Measurements from ENCODE around the gene PTCSC3. TPM values are rescaled to one million over a fixed set of nuclear protein-coding genes. Genes with fewer than 3 reads are reported as not detected.

Gene PTCSC3
- total RNA-seq, 4 donors from 2014 or later = not detected

DNA sequence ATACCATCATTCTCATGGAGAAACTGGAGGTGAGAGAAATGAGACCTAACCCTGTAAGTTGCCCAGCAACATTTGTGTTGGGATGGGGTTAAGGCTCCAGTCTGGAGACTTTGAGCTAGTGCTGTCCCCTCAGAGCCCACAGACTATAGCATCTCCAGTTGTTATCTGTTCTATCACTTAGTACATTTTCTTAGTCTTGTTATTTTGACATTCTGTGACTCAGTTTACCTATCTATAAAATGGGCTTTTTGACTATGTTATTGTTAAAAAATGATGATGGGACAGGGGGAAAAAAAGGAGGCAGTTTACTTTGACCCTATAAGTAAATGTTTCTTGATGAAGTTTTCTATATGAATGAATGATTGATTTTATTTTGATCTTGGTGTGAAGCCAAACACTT is 45.8 kb upstream of the PTCSC3 start:
- Histone ChIP-seq H3K27ac (no peak overlapping the region), H3K27me3 (no peaks in the 10 kb centered on the region), H3K4me1 (no peaks in the 10 kb centered on the region), H3K9me3 (no peaks in the 10 kb centered on the region), H3K36me3 (no peaks in the 10 kb centered on the region), H3K4me3 (no peak overlapping the region)
- TF ChIP-seq, protein P1, sequence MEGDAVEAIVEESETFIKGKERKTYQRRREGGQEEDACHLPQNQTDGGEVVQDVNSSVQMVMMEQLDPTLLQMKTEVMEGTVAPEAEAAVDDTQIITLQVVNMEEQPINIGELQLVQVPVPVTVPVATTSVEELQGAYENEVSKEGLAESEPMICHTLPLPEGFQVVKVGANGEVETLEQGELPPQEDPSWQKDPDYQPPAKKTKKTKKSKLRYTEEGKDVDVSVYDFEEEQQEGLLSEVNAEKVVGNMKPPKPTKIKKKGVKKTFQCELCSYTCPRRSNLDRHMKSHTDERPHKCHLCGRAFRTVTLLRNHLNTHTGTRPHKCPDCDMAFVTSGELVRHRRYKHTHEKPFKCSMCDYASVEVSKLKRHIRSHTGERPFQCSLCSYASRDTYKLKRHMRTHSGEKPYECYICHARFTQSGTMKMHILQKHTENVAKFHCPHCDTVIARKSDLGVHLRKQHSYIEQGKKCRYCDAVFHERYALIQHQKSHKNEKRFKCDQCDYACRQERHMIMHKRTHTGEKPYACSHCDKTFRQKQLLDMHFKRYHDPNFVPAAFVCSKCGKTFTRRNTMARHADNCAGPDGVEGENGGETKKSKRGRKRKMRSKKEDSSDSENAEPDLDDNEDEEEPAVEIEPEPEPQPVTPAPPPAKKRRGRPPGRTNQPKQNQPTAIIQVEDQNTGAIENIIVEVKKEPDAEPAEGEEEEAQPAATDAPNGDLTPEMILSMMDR (IDR thresholded peaks at IDR 0.05) = no peak
- TF ChIP-seq POLR2A (IDR thresholded peaks at IDR 0.05) = no peak
- no peak for TF ChIP-seq EP300 (IDR thresholded peaks at IDR 0.05)
- TF ChIP-seq POLR2AphosphoS5 (IDR thresholded peaks at IDR 0.05) = no peak
- no peak for DNase-seq (ENCODE audit: low spot score in 2 of 2)

DNA sequence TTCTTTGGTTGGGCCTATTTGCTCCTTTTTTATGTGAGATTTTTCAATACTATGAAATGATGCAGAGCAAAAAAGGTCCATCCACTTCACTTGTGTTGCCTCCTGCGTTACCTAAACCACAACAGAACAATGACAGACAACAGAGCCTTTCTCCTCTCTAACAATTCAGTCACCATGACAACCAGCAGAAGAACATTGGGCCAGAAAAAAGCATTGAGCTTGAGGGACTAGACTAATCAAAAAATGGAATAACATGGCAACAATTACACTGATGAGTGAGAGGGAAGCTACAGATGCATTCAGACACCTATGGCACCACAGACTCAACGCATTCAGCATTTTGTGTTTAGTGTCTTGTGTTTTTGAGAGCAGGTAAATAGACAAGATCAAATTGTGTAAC is 44.6 kb upstream of the PTCSC3 start:
- Histone ChIP-seq H3K9me3 (no peaks in the 10 kb centered on the region), H3K27me3 (no peaks in the 10 kb centered on the region), H3K27ac (no peak overlapping the region), H3K36me3 (no peaks in the 10 kb centered on the region), H3K4me3 (no peak overlapping the region), H3K4me1 (no peaks in the 10 kb centered on the region)
- 62% methylated on average over 2 of the region's 2 CpGs for whole genome bisulfite sequencing
- TF ChIP-seq POLR2AphosphoS5 (IDR thresholded peaks at IDR 0.05) (no peak), POLR2A (IDR thresholded peaks at IDR 0.05) (no peak), EP300 (IDR thresholded peaks at IDR 0.05) (no peak)
- TF ChIP-seq, protein P1 (IDR thresholded peaks at IDR 0.05) = no peak
- no peak for DNase-seq (ENCODE audit: low spot score in 2 of 2)

DNA sequence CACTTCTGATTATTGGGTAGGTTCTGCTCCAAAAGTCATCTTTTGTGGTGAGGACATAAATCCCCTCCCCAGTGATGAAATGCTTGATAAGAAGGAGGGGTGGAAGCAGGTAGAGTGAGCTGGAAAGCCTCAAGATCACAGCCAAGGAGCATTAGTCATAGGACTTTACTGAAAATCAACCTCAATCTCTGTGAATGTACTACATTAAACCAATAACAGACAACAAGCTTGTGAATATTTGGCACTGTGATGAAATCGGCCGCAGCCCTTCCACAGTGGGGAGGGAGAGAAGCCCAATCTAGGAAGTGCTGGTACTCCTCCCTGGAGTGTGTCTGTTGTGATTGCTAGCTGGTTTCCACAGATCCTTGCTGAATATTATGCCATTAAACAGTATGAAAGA is 41.2 kb upstream of the PTCSC3 start:
- WGBS = 41% methylated on average over 2 of the region's 2 CpGs
- Histone ChIP-seq H3K9me3 (no peaks in the 10 kb centered on the region), H3K4me3 (no peak overlapping the region), H3K27ac (no peak overlapping the region), H3K4me1 (no peaks in the 10 kb centered on the region), H3K36me3 (no peaks in the 10 kb centered on the region), H3K27me3 (no peaks in the 10 kb centered on the region)
- no peak for DNase-seq (ENCODE audit: low spot score in 2 of 2)
- TF ChIP-seq, protein P1 (IDR thresholded peaks at IDR 0.05) = no peak
- no peak for TF ChIP-seq POLR2A (IDR thresholded peaks at IDR 0.05)
- no peak for TF ChIP-seq EP300 (IDR thresholded peaks at IDR 0.05)
- TF ChIP-seq POLR2AphosphoS5 (IDR thresholded peaks at IDR 0.05) = no peak

DNA sequence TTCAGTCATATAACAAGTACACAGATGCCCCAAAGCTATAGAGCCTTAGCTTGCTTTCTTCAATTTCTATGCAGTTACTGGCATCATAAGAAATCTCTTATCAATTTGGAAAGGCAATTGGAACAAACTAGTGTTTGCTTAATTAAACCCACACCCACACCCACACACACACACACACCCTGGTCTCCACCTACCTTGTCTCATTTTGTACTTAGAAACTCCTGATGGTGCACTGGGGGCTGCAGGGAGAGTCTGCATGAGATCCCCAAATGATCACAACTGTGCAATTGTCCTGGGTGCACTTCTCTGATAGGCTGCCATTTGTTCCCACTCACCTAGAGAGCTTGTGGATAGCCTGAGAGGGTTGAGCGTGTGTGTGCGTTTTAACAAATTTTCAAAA is 40.5 kb upstream of the PTCSC3 start:
- 55% methylated on average over 2 of the region's 2 CpGs for WGBS
- H3K27me3 ChIP-seq = no peaks in the 10 kb centered on the region
- no peak for DNase-seq (ENCODE audit: low spot score in 2 of 2)
- no peak overlapping the region for H3K27ac ChIP-seq
- no peak overlapping the region for H3K4me3 ChIP-seq
- H3K4me1 ChIP-seq = no peaks in the 10 kb centered on the region
- H3K36me3 ChIP-seq = no peaks in the 10 kb centered on the region
- no peak for TF ChIP-seq POLR2A (IDR thresholded peaks at IDR 0.05)
- TF ChIP-seq, protein P1 (IDR thresholded peaks at IDR 0.05) = no peak
- TF ChIP-seq POLR2AphosphoS5 (IDR thresholded peaks at IDR 0.05) = no peak
- TF ChIP-seq EP300 (IDR thresholded peaks at IDR 0.05) = no peak
- H3K9me3 ChIP-seq = no peaks in the 10 kb centered on the region

DNA sequence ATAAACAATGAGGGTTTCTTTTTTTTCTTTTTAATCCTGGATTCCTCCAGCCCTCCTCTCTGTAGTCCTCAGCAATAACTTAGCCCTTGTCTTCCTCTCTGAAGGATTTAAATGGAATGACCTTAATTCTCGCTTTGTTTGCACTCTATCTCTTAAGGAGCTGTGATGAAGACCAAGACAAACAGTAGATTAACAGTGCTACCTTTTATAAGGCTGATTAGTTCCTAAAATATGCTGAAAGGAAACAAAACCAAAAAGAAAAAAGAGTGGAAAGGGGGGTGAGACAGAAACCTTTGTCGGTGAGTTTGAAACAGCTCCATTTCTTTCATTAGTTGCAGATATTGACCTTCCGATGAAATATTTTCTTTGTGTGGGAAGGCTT is 38.7 kb upstream of the PTCSC3 start:
- TF ChIP-seq, protein P1 (IDR thresholded peaks at IDR 0.05) = no peak
- no peak for TF ChIP-seq EP300 (IDR thresholded peaks at IDR 0.05)
- no peak for TF ChIP-seq POLR2AphosphoS5 (IDR thresholded peaks at IDR 0.05)
- no peak for TF ChIP-seq POLR2A (IDR thresholded peaks at IDR 0.05)
- Histone ChIP-seq H3K9me3 (no peaks in the 10 kb centered on the region), H3K27ac (no peak overlapping the region), H3K36me3 (no peaks in the 10 kb centered on the region), H3K27me3 (no peaks in the 10 kb centered on the region), H3K4me3 (no peak overlapping the region), H3K4me1 (no peaks in the 10 kb centered on the region)
- no peak for DNase-seq (ENCODE audit: low spot score in 2 of 2)
- 82% methylated on average over 3 of the region's 3 CpGs for WGBS
